HepG2 (cell line): ENCODE measurements around the gene RSL1D1. TPM values are rescaled to one million over a fixed set of nuclear protein-coding genes. Genes with fewer than 3 reads are reported as not detected.

Experiments
- ARID2 ChIP-seq: sonication (generic); formaldehyde crosslinking; IDR thresholded peaks from 2 replicates; pipeline ENCODE4 v1.8.1; 2022; ENCODE audit warnings: mild to moderate bottlenecking, missing genetic modification reagents, borderline replicate concordance
- E2F2 ChIP-seq: sonication (generic); formaldehyde crosslinking; IDR thresholded peaks from 2 replicates; pipeline ENCODE4 v1.4.0; 2020; ENCODE audit warnings: missing genetic modification reagents, borderline replicate concordance
- ESRRA ChIP-seq: sonication (generic); formaldehyde crosslinking; IDR thresholded peaks from 2 replicates; pipeline ENCODE4 v1.5.1; 2020; ENCODE audit warnings: mild to moderate bottlenecking, low read depth, missing genetic modification reagents
- HNF4A ChIP-seq: sonication (generic); formaldehyde crosslinking; IDR thresholded peaks from 2 replicates; pipeline ENCODE4 v1.4.0; 2020; ENCODE audit warnings: missing genetic modification reagents
- IKZF5 ChIP-seq: IDR thresholded peaks from 2 replicates; pipeline ENCODE4 v1.6.1; 2018; ENCODE audit warnings: missing genetic modification reagents, mild to moderate bottlenecking, missing compliant biosample characterization
- MXD1 ChIP-seq: sonication (generic); formaldehyde crosslinking; IDR thresholded peaks from 2 replicates; pipeline ENCODE4 v1.4.0; 2020; ENCODE audit warnings: mild to moderate bottlenecking, missing genetic modification reagents
- MZF1 ChIP-seq: sonication (generic); formaldehyde crosslinking; IDR thresholded peaks from 2 replicates; pipeline ENCODE4 v1.8.1; 2023; ENCODE audit warnings: mild to moderate bottlenecking, missing genetic modification reagents, borderline replicate concordance
- NCOA1 ChIP-seq: sonication (generic); formaldehyde crosslinking; IDR thresholded peaks from 2 replicates; pipeline ENCODE4 v1.9.0; 2021; ENCODE audit warnings: missing genetic modification reagents
- NFIB ChIP-seq: sonication (generic); formaldehyde crosslinking; IDR thresholded peaks from 2 replicates; pipeline ENCODE4 v1.9.0; 2021; ENCODE audit warnings: missing genetic modification reagents, mild to moderate bottlenecking, borderline replicate concordance
- NR2F6 ChIP-seq, 2 experiments: IDR thresholded peaks; 2 replicates each; pipeline ENCODE4 v1.6.1; 2016; ENCODE audit warnings: antibody characterized with exemption in 1 of 2, mild to moderate bottlenecking in 1 of 2
- SKIL ChIP-seq: sonication (generic); formaldehyde crosslinking; IDR thresholded peaks from 2 replicates; pipeline ENCODE4 v1.8.0; 2022; ENCODE audit warnings: missing genetic modification reagents, mild to moderate bottlenecking, moderate library complexity, borderline replicate concordance
- SMARCC2 ChIP-seq: fragments of 450-650 bp; IDR thresholded peaks from 2 replicates; pipeline ENCODE4 v1.6.1; 2017; ENCODE audit warnings: antibody characterized with exemption, mild to moderate bottlenecking
- TRIM24 ChIP-seq: sonication (generic); formaldehyde crosslinking; IDR thresholded peaks from 2 replicates; pipeline ENCODE4 v1.8.0; 2022; ENCODE audit warnings: mild to moderate bottlenecking, missing genetic modification reagents
- ZBTB42 ChIP-seq: sonication (generic); formaldehyde crosslinking; IDR thresholded peaks from 2 replicates; pipeline ENCODE4 v1.5.0; 2020; ENCODE audit warnings: mild to moderate bottlenecking, missing genetic modification reagents
- ZFX ChIP-seq: sonication (generic); formaldehyde crosslinking; IDR thresholded peaks from 2 replicates; pipeline ENCODE4 v1.4.0; 2020; ENCODE audit warnings: mild to moderate bottlenecking, low read depth, missing genetic modification reagents, moderate library complexity
- ZNF143 ChIP-seq: sonication (generic); formaldehyde crosslinking; IDR thresholded peaks from 2 replicates; pipeline ENCODE4 v1.4.0; 2020; ENCODE audit warnings: missing genetic modification reagents
- ZNF180 ChIP-seq: sonication (generic); formaldehyde crosslinking; IDR thresholded peaks from 2 replicates; pipeline ENCODE4 v1.4.0; 2020; ENCODE audit warnings: low read depth, missing genetic modification reagents, borderline replicate concordance
- ZNF446 ChIP-seq: sonication (generic); formaldehyde crosslinking; IDR thresholded peaks from 2 replicates; pipeline ENCODE4 v1.5.0; 2020; ENCODE audit warnings: mild to moderate bottlenecking, missing genetic modification reagents
- ZNF616 ChIP-seq: sonication (generic); formaldehyde crosslinking; IDR thresholded peaks from 2 replicates; pipeline ENCODE4 v1.5.0; 2020; ENCODE audit warnings: low read depth, mild to moderate bottlenecking, missing genetic modification reagents
- ZNF720 ChIP-seq: sonication (generic); formaldehyde crosslinking; IDR thresholded peaks from 2 replicates; pipeline ENCODE4 v1.4.0; 2020; ENCODE audit warnings: missing genetic modification reagents
- ZSCAN30 ChIP-seq: sonication (generic); formaldehyde crosslinking; IDR thresholded peaks from 2 replicates; pipeline ENCODE4 v1.5.0; 2020; ENCODE audit warnings: mild to moderate bottlenecking, missing genetic modification reagents
- polyA plus RNA-seq, 8 experiments: library from polyadenylated mRNA; depleted of rRNA in 3 of 8; stranded (reverse) in 7 of 8; unstranded in 1 of 8; fragments of >200 nt; fragmentation: Illumina TruSeq in 4 of 8; extraction: Trizol in 4 of 8; gene quantifications; 2 replicates each; pipeline versions ENCODE4 v1.2.1 to v1.2.3, GENCODE V29; 2011 to 2016; ENCODE audit warnings: low read depth in 4 of 8, missing spikeins in 1 of 8, mixed read lengths in 1 of 8; ENCODE audit not compliant: insufficient read depth in 1 of 8
- total RNA-seq, 5 experiments: library from RNA; depleted of rRNA; stranded (reverse); fragments of >200 nt; fragmentation: Illumina TruSeq; extraction: Trizol; gene quantifications; 2 replicates each; pipeline ENCODE4 v1.2.3, GENCODE V29; 2016; ENCODE audit warnings: low read depth in 1 of 5
- TF ChIP-seq, protein P1 (sequence below): IDR thresholded peaks from 2 replicates; pipeline ENCODE4 v1.6.1; 2016; ENCODE audit warnings: missing compliant biosample characterization, missing genetic modification reagents, borderline replicate concordance
- TF ChIP-seq, protein P2 (sequence below): sonication (generic); formaldehyde crosslinking; IDR thresholded peaks from 2 replicates; pipeline ENCODE4 v1.5.1; 2020; ENCODE audit warnings: mild to moderate bottlenecking, moderate library complexity, missing genetic modification reagents

RSL1D1 gene
- total and polyA plus RNA-seq, 2 of the 13 experiments (the other 11 are each of a cell fraction or from before 2014, with no cell fraction given), result 187 to 343 TPM

GRCh38 chr16:11833951-11834695, 17.2 kb downstream of the RSL1D1 start (continued):
- no peak for TF ChIP-seq SKIL
- TF ChIP-seq HNF4A, result peak; percentile 59; the same call in 1 of the 2 replicates
- no peak for TF ChIP-seq E2F2 (CRISPR knock-in tag)
- TF ChIP-seq MZF1 (CRISPR knock-in tag), result no peak
- TF ChIP-seq NFIB (CRISPR knock-in tag), result no peak
- no peak for TF ChIP-seq MXD1 (CRISPR knock-in tag)
- no peak for TF ChIP-seq NR2F6 (IDR thresholded peaks at IDR 0.05)
- TF ChIP-seq NR2F6 (CRISPR knock-in tag; IDR thresholded peaks at IDR 0.05), result no peak
- no peak for TF ChIP-seq ZNF616 (CRISPR knock-in tag)
- TF ChIP-seq ESRRA (CRISPR knock-in tag), result no peak
- no peak for TF ChIP-seq SMARCC2
- no peak for TF ChIP-seq ZSCAN30 (CRISPR knock-in tag)
- no peak for TF ChIP-seq TRIM24 (CRISPR knock-in tag)
- TF ChIP-seq ZBTB42 (CRISPR knock-in tag), result no peak
- TF ChIP-seq ZNF720 (CRISPR knock-in tag), result no peak
- TF ChIP-seq IKZF5 (CRISPR knock-in tag), result no peak
- TF ChIP-seq, protein P1, sequence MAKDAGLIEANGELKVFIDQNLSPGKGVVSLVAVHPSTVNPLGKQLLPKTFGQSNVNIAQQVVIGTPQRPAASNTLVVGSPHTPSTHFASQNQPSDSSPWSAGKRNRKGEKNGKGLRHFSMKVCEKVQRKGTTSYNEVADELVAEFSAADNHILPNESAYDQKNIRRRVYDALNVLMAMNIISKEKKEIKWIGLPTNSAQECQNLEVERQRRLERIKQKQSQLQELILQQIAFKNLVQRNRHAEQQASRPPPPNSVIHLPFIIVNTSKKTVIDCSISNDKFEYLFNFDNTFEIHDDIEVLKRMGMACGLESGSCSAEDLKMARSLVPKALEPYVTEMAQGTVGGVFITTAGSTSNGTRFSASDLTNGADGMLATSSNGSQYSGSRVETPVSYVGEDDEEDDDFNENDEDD (CRISPR knock-in tag), result no peak
- no peak for TF ChIP-seq ARID2 (CRISPR knock-in tag)
- TF ChIP-seq ZNF180 (CRISPR knock-in tag), result no peak
- TF ChIP-seq, protein P2, sequence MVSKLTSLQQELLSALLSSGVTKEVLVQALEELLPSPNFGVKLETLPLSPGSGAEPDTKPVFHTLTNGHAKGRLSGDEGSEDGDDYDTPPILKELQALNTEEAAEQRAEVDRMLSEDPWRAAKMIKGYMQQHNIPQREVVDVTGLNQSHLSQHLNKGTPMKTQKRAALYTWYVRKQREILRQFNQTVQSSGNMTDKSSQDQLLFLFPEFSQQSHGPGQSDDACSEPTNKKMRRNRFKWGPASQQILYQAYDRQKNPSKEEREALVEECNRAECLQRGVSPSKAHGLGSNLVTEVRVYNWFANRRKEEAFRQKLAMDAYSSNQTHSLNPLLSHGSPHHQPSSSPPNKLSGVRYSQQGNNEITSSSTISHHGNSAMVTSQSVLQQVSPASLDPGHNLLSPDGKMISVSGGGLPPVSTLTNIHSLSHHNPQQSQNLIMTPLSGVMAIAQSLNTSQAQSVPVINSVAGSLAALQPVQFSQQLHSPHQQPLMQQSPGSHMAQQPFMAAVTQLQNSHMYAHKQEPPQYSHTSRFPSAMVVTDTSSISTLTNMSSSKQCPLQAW, result no peak
- no peak for TF ChIP-seq ZNF143 (CRISPR knock-in tag)
- no peak for TF ChIP-seq ZFX (CRISPR knock-in tag)
- TF ChIP-seq NCOA1, result no peak
- no peak for TF ChIP-seq ZNF446
